GM04504 (cell line): ENCODE results near the gene ARHGEF19.
A peak's percentile ranks its signal among the peaks of the same experiment; 100 is the strongest.
"Not testable (repeated sequence)": the region's sequence is repeated elsewhere in the genome, so short reads cannot be mapped to it uniquely, and the experiment has no call there.

Source experiments
- DNase-seq: peaks from one replicate; pipeline ENCODE4 v3.0.0-alpha.2; 2012; ENCODE audit warnings: low read depth

The ARHGEF19 gene

DNA sequence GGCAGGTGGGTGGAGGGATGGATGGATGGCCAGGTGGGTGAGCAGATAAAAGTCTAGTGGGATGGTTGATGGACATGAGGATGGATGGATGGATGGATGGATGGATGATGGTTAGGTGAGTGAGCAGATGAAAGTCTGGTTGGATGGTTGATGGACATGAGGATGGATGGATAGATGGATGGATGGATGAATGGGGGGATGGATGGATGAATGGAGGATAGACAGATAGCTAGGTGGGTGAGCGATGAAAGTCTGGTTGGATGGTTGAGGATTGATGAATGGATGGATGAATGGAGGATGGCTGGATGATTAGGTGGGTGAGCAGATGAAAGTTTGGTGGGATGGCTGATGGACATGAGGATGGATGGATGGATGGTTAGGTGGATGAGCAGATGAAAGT is 9.0 kb upstream of the ARHGEF19 start:
- no peak for DNase-seq

DNA sequence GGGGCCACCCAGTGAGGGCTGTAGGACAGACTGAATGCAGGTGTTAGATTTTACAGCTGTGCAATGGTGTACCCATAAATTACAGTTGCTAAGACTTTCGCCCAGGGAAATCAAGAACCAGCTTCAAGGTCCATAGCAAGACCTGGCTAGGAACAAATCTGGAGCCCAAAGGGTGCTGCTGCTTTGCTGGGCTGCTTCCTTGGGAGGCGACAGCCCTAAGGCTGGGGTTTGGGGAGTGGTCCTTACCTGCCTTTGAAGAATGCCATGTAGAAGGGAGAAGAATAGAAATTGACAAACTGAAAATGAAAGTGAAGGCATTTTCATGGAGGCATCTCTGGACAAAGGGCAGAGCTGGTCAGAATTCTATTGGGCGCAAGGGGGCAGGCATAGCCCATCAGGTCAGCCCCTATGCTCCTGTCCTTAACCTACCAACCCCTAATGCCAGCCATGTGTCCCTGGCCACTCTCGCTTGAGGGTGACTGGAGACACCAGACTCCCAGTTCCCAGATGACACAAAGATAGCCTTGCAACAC is 7.6 kb upstream of the ARHGEF19 start:
- no peak for DNase-seq

DNA sequence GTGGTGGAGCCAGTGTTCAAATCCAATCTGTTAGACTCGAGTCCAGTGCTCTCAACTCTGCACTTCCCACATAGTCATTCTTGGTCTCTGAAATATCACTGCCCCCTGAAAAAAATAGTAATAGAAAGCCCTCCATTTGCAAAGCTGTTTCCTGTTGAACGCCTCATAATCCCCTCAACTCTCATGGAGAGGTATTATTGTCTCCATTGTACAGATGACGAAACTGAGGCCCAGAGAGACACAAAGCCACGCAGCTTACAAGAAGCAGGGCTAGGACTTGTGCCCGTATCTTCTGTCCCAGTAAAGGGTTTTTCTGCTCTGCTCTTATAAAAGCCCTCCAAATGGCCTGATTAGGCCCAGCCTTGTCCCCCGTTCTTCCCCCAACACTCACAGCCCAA is 6.2 kb upstream of the ARHGEF19 start:
- no peak for DNase-seq

DNA sequence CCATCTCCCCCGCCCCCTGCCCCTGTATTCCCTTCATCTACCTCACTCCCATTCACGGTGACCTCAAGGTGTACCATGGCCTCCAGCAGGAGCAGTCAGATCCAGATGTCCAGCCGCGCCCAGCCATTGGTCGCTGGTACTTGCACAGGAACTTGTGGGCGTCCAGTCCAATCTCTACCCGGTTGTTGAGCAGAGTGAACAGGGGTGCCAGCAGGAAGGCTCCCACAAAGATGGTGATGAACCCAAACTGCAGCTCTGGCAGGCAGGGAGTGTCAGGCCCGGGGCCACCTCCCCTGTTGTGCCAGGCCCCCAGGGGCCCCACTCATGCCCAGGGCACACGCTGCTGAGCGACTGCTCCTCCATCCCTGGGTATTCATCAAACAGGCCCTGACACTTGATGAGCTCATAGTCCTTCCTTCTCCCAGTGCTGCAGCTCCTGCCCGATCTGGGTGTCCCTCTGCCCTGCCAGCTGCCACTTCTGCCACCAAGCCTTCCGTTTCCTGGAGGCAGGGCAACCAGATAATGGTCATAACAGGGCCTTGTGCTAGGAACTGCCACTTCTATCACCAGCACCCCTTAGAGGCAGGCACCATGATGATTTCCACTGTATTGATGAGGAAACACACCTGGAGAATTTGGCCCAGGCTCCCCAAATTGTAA is 5.7 kb upstream of the ARHGEF19 start:
- no peak for DNase-seq

DNA sequence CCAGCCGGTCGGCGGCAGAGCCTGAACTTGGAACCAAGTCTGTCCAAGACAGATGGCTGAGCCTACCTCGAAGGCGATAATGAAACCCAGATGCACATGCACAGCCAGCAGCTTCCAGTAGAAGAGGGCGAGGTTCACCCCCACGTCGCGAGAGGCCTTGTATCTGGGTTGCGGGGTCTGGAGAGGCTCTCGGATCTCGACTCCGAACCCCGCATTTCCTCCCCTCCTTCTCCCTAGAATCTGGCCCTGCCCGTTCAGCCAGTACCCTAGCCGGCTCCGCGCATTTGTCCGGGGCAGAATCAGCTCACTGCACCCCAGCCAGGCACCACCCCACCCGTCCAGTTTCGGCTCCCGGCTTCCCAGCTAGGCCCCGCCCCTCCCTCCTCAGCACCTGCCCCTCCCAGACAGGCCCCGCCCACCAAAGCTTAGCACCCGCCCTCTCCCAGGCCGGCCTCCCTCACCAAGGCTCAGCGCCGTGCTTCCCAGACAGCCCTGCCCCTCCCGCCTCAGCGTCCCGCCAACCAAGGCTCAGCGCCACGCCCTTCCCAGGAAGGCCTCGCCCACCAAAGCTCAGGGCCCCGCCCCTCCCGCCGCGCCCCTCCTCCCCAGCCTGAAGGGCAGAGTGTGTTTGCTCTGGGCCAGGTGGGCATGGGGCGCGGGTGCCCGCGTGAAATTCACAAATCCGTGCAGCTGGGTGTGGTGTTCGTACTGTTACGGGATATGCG is 4.8 kb upstream of the ARHGEF19 start:
- peak; percentile 90 for DNase-seq

DNA sequence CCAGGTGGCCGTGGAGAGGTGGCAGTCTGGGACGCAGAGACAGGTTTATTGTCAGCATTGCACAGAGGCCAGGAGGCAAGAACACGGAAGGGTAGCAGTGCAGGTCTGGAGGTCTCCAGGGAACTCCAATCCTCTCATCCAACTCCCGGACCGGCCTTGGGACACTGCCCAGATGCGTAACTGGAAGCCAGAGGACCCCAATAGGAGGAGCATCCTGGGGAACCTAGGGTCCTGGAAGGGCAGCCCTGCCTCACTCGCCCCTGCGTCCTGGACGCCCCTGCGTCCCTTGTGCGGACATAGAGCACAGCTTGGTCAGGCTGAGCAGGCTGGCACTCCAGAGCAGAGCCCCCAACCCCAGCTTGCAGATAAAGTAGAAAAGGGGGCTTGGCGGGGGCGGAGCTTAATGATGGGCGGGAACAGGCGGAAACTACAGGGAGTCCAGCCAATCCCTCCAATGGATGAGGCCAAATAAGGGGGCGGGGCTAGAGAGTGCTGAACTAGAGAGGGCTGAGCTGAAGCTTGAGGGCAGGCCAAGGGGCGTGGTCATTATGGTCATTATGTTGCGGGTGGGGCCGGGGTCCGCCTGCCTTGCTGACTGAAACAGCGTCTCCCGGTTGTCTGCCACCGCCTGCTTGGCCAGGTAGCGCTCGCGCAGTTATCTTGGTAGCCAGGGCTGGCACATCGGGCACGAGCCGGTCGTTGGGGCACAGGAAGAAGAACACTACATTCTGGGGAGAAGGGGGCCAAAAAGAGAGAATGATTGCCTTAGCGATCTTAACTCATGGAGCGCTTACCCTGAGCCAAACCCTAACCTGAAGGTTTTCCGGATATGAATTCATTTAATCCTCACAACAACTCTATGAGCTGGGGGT is 3.7 kb upstream of the ARHGEF19 start:
- no peak for DNase-seq

DNA sequence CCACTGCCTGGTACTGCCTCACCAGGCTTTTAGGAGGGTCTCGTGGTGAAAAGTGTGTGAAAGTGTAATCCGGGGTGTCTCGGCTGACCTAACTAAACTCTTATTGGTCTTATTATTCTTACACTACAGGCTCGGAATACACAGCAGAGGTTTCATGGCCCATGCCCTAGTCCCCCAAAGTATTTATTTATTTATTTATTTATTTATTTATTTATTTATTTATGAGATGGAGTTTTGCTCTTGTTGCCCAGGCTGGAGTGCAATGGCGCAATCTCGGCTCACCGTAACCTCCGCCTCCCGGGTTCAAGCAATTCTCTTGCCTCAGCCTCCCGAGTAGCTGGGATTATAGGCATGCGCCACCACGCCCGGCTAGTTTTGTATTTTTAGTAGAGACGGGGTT is 2.8 kb upstream of the ARHGEF19 start:
- not testable (repeated sequence) for DNase-seq

DNA sequence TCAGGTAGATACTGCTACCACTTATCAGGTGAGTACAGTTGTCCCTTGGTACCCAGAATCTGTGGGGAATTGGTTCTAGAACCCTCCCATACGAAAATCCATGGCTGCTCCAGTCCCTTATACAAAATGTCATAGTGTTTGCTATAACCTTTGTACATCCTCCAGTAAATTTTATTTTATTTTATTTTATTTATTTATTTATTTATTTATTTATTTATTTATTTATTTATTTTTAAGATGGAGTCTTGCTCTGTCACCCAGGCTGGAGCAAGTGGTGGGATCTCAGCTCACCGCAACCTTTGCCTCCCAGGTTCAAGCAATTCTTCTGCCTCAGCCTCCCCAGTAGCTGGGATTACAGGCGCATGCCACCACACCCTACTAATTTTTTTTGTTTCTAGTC is 1.1 kb upstream of the ARHGEF19 start:
- not testable (repeated sequence) for DNase-seq

DNA sequence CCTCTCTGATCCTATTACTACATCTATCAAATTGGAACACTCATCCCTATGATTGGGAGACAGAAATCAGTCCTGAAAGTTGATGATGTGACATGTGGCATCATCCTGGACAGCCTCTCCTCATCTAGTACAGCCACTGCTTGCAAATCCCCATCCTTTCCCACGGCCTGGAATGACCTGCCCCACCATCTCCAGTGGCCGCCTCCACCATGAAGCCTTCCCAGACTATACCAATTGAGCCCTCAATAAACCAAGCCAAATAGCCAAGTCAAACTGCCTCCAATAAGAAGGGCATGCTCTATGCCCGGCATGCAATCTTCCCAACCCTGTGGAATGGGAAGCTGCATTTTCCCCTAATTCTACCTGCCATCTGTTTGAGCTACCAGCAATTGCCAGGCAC is 561 bp upstream of the ARHGEF19 start:
- DNase-seq = no peak

DNA sequence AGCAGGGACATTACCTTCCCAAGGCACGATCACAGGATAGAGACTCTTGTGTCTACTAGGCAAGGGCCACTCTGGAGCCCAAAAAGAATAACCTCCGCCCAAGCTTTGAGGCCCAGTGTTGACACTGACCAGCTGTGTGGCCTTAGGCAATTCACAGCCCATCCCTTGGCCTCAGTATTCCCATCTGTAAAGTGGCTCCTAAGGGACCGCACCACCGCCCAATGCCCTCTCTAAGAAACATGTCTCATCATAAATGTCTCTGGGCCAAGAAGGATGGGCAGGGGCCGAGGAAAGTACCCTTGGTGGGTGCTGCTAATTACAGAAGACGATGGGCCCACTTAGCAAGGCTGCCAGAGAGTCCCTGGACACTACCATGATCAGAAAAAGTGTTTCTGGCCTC is 628 bp downstream of the ARHGEF19 start:
- DNase-seq = no peak

DNA sequence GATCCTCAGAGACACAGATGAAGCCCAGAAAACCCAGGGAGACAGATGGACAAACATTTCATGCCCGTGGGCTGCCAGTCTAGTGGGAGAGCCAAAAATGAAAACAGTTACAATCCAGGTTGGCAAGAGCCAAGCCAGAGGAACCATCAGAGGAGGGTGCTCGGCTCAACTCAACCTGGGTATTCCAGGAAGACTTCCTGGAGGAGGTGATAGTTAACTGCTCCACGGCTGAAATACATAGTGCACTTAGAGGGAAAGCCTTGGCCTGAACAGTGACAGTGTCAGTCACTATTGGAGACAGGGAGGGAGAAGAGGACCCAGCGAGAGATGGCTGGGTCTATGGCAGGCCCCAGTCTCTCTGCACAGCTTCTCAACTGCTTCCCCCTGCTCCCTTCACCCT is 1.9 kb downstream of the ARHGEF19 start:
- no peak for DNase-seq

DNA sequence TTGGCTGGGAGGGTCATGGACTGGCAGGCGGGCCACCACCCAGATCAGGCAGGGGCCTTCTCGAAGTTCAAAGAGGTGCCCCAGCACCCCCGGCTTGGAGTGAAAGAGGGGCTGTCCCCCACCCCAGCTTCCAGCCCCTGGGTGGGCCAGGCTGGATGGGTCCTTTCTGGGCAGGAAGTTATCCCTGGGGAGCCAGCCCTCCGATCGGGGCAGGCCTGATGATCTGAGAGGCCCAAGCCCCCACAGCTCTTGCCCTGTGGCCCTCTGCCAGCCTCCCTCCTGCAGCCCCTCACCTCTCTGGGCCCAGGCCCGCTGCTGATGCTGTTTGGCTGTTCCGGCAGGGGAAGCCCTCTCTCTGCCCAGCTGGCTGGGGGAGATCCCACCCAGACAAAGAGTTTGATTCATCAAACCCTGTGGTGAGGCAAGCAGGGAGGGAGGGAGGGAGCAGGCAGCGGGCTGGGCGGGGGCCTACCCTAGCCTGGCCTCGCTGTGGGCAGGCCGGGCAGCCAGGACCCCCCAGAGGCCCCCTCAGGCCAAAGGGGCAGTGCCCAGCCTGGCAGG is 2.5 kb downstream of the ARHGEF19 start:
- DNase-seq = no peak

DNA sequence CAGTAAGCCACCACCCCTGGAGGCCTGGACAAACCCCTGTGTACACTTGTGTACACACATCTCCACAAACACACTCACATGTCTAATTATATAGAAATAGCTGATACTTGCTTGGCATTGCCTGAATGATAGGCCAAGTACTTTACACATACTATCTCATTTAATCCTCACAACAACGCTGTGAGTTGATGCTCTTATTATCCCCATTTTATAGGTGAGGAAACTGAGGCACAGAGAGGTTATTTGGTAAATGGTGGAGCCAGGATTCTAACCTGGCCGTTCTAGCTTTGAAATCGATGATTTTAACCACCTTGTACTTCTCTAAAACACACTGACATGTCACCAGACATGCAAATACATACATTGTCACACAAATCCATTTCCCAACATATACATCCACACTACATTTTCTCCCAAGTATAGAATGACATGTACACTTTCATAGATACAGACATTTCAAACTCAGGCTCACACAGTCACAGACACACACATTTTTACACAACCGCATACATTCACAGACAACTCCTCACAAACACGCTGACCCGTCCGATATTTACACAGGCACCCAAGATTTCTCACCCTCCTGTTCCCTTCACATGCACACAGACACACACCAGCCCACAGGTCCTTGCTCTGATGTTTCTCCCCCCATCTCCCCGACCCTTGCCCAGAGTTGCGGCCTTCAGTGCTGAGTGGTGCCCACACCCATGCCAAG is 3.2 kb downstream of the ARHGEF19 start:
- DNase-seq = no peak

DNA sequence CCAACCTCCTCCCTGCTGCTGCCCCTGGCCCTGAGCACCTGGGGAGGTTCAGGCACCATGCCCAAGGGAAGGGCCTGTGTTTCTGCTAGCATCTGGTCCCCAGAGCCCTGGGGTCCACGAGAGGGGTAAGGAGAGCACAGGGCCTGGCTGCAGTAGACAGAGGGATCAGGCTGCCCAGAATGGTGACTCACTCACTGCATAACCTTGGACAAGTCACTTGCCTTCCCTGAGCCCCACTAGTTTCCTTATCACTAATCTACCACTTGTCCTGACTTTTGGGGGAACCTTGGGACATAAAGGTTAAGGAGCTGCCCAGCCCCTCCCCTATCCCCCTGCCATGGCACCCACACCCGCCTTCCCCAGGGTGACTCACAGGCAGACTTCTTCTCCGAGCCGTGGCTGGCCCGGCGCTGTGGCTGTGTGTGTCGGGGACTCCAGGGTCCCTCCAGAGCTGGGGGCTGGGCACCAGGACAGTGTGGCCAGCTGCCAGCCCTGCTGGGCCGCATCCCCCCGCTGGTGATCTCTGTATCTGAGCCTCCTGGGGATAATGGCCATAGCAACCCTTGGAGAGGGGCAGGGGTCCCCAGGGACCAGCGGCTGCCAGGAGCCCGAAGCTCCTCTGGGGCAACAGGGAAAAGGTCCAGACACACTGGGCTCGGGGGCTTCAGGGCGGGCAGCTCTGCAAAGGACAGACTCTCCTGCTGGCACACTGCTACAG is 4.0 kb downstream of the ARHGEF19 start:
- DNase-seq = no peak

DNA sequence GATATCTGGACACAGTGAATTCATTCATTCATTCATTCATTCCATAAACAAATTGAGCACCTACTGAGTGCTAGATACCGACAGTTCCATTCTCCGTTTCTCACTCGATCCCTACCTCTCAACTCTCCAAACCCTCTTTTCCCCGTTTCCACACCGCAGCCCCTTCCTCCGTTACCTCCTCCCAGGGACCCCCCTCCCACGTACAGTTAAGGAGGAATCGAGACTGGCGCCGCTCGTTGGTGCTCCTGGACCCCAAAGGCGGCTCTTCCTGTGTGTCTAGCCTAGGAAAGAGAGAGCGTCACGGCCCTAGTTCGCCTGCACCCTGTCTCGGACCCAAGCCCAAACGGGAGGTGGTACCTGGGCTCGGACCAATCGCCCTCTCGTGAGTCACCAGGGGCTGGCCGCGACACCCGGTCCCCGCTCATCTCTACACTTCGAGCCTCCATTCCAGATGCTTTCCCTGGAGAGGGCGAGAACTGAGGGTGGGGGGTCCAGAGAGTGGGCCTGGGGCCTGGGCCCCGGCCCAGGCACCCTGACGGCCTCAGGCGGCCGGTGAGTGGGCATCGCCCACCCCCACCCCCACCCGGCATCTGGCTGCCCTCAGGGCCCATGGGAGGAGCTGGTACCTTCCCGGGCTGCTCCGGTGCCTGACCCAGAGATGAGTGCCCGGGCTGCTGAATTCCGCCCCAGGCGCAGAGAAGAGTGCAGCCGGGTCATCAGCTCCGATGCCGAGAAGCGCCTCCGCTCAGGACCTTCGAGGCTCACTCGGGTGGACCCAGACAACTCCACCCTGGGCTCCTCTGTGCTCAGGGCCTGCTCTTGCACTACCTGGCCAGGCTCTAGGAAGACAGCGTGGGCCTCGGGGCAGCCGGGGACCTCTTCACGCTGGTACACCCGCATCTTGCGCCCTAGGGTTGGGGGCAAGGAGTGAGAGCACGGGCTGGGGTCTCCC is 4.9 kb downstream of the ARHGEF19 start:
- DNase-seq = no peak

DNA sequence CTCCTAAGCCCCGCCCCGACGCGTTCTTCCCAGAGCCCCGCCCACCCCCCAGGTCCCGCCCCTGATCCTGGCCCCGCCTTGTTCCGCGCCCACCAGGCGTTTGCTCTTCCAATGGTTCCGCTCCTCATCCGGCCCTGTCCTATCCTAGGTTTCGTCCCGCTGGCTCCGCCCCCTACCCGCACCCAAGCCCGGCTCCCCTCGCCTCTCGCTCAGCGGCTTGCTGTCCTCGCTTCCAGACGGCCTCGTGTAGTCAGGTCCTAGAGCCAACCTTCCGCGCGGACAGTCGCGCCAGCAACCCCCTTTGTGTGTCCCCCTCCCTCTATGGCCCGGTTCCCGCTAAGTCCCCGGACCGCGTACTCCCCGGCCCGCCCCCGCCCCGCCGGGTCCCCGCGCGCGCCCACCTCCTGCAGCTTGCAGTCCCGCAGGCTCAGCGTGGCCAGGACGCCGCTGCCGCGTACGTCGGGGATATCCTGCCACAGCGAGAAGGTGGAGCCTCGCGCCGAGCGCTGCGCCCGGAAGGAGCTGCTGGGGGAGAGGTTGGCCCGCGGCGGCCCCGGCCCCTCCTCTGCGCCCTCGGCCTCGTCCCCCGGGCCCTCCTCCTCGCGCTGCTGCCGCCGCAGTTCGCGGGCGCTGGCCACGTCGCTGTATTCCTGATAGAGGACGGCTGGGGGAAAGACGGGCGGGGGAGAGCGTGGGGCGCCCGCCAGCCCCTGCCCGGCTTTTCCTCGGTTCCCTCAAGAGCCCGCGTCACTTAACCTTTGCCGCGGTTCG is 5.7 kb downstream of the ARHGEF19 start:
- DNase-seq = peak; percentile 95

DNA sequence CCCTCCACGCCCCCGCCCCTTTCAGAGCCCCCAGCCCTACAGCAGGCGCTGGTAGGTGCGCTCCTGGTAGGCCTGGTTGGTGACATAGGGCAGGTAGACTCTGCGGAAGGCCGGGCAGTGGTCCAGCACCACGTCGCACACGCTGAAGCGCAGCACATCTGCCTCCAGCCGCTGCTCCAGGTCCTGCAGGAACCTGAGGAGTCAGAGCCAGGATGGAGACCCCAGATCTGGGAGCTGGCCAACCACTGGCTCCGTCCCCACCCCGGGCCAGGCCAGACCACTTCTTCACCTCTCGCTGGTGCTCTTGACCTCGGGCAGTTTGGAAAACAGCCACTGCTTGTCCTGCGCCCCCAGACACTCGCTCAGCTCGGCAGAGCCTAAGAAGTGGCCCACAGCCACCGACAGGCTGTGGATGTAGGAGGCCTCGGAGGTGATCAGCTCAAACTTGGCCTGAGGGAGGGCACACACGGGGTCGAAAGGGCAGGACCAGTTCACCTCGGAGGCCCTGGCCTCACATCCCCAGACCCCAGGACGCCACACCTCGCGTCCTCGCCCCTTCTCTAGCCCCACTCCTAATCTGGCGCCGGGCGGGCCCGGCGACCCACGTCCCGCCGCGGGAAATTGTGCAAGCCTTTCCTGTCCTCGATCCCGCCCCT is 6.4 kb downstream of the ARHGEF19 start:
- DNase-seq = no peak

DNA sequence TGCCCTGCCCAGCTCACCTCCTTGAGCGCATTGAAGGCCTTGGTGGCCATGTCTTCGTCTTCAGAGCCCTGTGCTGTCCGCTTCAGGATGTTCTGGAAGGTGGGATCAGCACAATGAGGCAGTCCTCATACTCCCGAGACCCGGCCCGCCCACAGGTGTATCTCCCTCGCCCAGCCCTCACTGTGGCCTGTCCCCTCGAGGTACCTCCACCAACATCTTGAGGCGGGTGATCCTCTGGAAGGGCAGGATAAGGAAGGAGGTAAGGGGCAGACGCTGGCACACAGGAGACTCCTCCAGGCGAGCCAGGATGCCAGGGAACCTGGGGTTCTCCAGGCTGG is 7.1 kb downstream of the ARHGEF19 start:
- DNase-seq = no peak
